Measurements from ENCODE around the gene MACROH2A1. TPM values are rescaled to one million over a fixed set of nuclear protein-coding genes. Genes with fewer than 3 reads are reported as not detected.

The MACROH2A1 gene
- total RNA-seq, 1 donor from 2014 or later, result 254 TPM

GRCh38 chr5:135445306-135445985, 46.4 kb upstream of the MACROH2A1 start:
- H3K27me3 Mint-ChIP-seq, result peaks cover 23% of the 10 kb centered on the region
- H3K27ac Mint-ChIP-seq, result no peak overlapping the region
- no peaks in the 10 kb centered on the region for H3K9me3 Mint-ChIP-seq

GRCh38 chr5:135444881-135445280, 45.9 kb upstream of the MACROH2A1 start:
- no peak overlapping the region for H3K4me3 Mint-ChIP-seq
- no peak overlapping the region for H3K27ac Mint-ChIP-seq
- peaks cover 40% of the 10 kb centered on the region for H3K4me1 Mint-ChIP-seq (ENCODE audit: unreplicated experiment)
- H3K9me3 Mint-ChIP-seq, result no peaks in the 10 kb centered on the region
- peaks cover 18% of the 10 kb centered on the region for H3K27me3 Mint-ChIP-seq
- H3K36me3 Mint-ChIP-seq, result peaks cover 4% of the 10 kb centered on the region
- peak; percentile 29 for DNase-seq (ENCODE audit: extremely low spot score, unreplicated experiment)
- TF ChIP-seq CTCF (conservative IDR thresholded peaks at IDR 0.05), result no peak

More at GRCh38 chr5:135445306-135445985, 46.4 kb upstream of the MACROH2A1 start:
- peaks cover 39% of the 10 kb centered on the region for H3K4me1 Mint-ChIP-seq (ENCODE audit: unreplicated experiment)
- no peak overlapping the region for H3K4me3 Mint-ChIP-seq
- DNase-seq (ENCODE audit: extremely low spot score, unreplicated experiment), result peak; percentile 51
- peaks cover 4% of the 10 kb centered on the region for H3K36me3 Mint-ChIP-seq
- no peak for TF ChIP-seq CTCF (conservative IDR thresholded peaks at IDR 0.05)

GRCh38 chr5:135444360-135444759, 45.3 kb upstream of the MACROH2A1 start:
- H3K27ac Mint-ChIP-seq, result no peak overlapping the region
- no peak overlapping the region for H3K4me3 Mint-ChIP-seq
- no peaks in the 10 kb centered on the region for H3K9me3 Mint-ChIP-seq

GRCh38 chr5:135443161-135443960, 44.3 kb upstream of the MACROH2A1 start:
- H3K4me3 Mint-ChIP-seq, result peak overlapping the region; percentile 28
- peak; percentile 59 for DNase-seq (ENCODE audit: extremely low spot score, unreplicated experiment)
- TF ChIP-seq CTCF (conservative IDR thresholded peaks at IDR 0.05), result no peak
- peaks cover 4% of the 10 kb centered on the region for H3K36me3 Mint-ChIP-seq
- H3K9me3 Mint-ChIP-seq, result no peaks in the 10 kb centered on the region
- H3K27ac Mint-ChIP-seq, result peak overlapping the region; percentile 2
- H3K27me3 Mint-ChIP-seq, result peaks cover 15% of the 10 kb centered on the region
- peaks cover 40% of the 10 kb centered on the region for H3K4me1 Mint-ChIP-seq (ENCODE audit: unreplicated experiment)

More at GRCh38 chr5:135444360-135444759, 45.3 kb upstream of the MACROH2A1 start:
- peak; percentile 42 for DNase-seq (ENCODE audit: extremely low spot score, unreplicated experiment)
- Mint-ChIP-seq H3K36me3 (peaks cover 4% of the 10 kb centered on the region), H3K4me1 (ENCODE audit: unreplicated experiment) (peaks cover 40% of the 10 kb centered on the region), H3K27me3 (peaks cover 18% of the 10 kb centered on the region)
- no peak for TF ChIP-seq CTCF (conservative IDR thresholded peaks at IDR 0.05)

GRCh38 chr5:135442431-135443160, 43.6 kb upstream of the MACROH2A1 start:
- Mint-ChIP-seq H3K9me3 (no peaks in the 10 kb centered on the region), H3K36me3 (peaks cover 4% of the 10 kb centered on the region), H3K4me3 (peak overlapping the region; percentile 28), H3K4me1 (ENCODE audit: unreplicated experiment) (peaks cover 40% of the 10 kb centered on the region), H3K27ac (peak overlapping the region; percentile 2), H3K27me3 (peaks cover 15% of the 10 kb centered on the region)
- no peak for TF ChIP-seq CTCF (conservative IDR thresholded peaks at IDR 0.05)
- DNase-seq (ENCODE audit: extremely low spot score, unreplicated experiment), result peak; percentile 42
